Gastroesophageal sphincter (tissue), 4 donors: Measurements from ENCODE around the gene SLC25A48. TPM values are rescaled to one million over a fixed set of nuclear protein-coding genes. Genes with fewer than 3 reads are reported as not detected.

ENCODE experiments used
- ATAC-seq: fragments of 150-250 bp; one replicate; pipeline ENCODE4 v1.9.1; 2016; ENCODE audit warnings: mild to moderate bottlenecking, moderate library complexity
- H3K27ac ChIP-seq, 4 donors: fragments of 200-600 bp; sonication (generic) in 3 of 4; 1 replicate in 3 of 4; 2 replicates in 1 of 4; pipeline ENCODE4 v1.5.1; 2016 to 2019
- H3K27me3 ChIP-seq: fragments of 200-600 bp; sonication (generic); one replicate; pipeline ENCODE4 v1.5.1; 2019
- H3K36me3 ChIP-seq, 2 donors: fragments of 200-600 bp; sonication (generic); one replicate each; pipeline ENCODE4 v1.5.1; 2019; ENCODE audit warnings: control low read depth in 1 of 2
- H3K4me1 ChIP-seq, 3 donors: fragments of 200-600 bp; sonication (generic); 1 replicate in 2 of 3; 2 replicates in 1 of 3; pipeline ENCODE4 v1.5.1; 2016 to 2019; ENCODE audit warnings: control low read depth in 2 of 3
- H3K4me3 ChIP-seq, 2 donors: fragments of 200-600 bp; sonication (generic); one replicate each; pipeline ENCODE4 v1.5.1; 2019; ENCODE audit warnings: mild to moderate bottlenecking in 1 of 2, moderate library complexity in 1 of 2
- H3K9me3 ChIP-seq, 3 donors: fragments of 200-600 bp; sonication (generic); one replicate each; pipeline ENCODE4 v1.5.1; 2017 to 2019; ENCODE audit warnings: control low read depth in 2 of 3
- EP300 ChIP-seq: sonication (generic); formaldehyde crosslinking; IDR thresholded peaks from one replicate; pipeline ENCODE4 v1.6.1; 2017; ENCODE audit warnings: antibody characterized with exemption, mild to moderate bottlenecking
- POLR2A ChIP-seq, 2 donors: fragments of 450-650 bp; IDR thresholded peaks; one replicate each; pipeline ENCODE4 v1.6.1; 2017; ENCODE audit warnings: antibody characterized with exemption in 2 of 2, mild to moderate bottlenecking in 2 of 2, moderate library complexity in 1 of 2
- POLR2AphosphoS5 ChIP-seq: sonication (generic); formaldehyde crosslinking; IDR thresholded peaks from one replicate; pipeline ENCODE4 v1.6.1; 2017; ENCODE audit warnings: antibody characterized with exemption
- WGBS, 2 donors: methylation state at CpG; one replicate each; pipeline ENCODE4 v1.1.5; 2018; ENCODE audit warnings: low coverage in 1 of 2; 5-methylcytosine and 5-hydroxymethylcytosine counted together
- total RNA-seq, 4 donors: library from RNA; depleted of rRNA; stranded (reverse); fragments of >200 nt; gene quantifications; one replicate each; pipeline ENCODE4 v1.1.0, GENCODE V29; 2016
- TF ChIP-seq, protein P1 (sequence below), 4 experiments: fragments of 200-600 bp in 2 of 4; fragments of 450-650 bp in 2 of 4; sonication (generic) in 1 of 4; IDR thresholded peaks; one replicate each; pipeline ENCODE4 v1.5.1; 2017 to 2019; ENCODE audit warnings: antibody characterized with exemption in 4 of 4, mild to moderate bottlenecking in 2 of 4, moderate library complexity in 2 of 4

Gene SLC25A48
- total RNA-seq, 4 donors from 2014 or later = 0.27 TPM; not detected in 3

DNA sequence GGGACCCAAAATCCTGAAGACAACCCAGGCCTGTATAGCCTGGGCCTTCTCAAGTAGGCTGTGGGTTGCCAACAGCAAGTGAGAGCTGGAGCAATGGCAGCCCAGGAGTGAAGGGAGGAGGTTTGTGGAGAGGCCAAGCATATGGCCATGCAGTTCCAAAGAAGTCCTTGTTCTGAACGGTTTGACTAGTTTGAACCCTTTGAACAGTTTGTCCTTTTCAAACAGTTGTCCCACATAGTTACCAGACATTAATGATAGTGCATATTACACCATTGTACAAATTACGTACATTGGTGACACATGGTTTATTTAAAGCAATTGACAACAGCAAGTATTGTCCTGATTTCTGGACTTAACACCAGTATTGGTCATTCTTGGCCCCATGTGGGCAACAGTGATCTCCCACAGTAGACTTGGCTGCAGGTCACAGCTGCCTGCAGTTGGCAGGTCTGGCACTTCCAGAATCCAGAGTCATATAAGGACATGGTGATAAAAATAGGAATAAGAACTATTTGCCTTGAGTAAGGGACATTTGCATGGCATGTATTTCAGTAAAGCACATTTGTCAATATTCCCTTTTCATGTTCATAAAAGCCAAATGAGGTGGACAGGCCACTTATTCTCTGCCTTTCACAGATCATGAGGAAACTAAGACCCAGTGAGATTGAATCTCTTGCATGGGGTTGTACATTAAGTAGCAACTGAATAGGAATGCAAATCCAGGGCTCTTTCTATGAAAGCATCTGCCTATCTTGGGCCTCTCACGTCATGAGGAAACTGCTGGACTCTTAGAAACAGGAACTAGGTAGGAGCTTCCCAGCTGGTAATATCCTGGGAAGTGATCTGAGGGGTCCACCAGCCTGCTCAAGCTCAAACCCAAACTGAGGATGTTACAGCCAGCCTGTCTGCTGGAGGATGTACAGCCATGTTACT lies 30.3 kb downstream of the SLC25A48 start:
- Histone ChIP-seq H3K4me1 (no peaks in the 10 kb centered on the region), H3K27ac (no peak overlapping the region), H3K4me3 (no peak overlapping the region), H3K36me3 (no peaks in the 10 kb centered on the region), H3K27me3 (no peaks in the 10 kb centered on the region), H3K9me3 (peaks cover 0 to 4% (median 0%) of the 10 kb centered on the region in 3 donors)
- TF ChIP-seq POLR2AphosphoS5 (no peak), POLR2A (IDR thresholded peaks at IDR 0.05) (no peak), EP300 (no peak)
- no peak for ATAC-seq
- 67 to 75% methylated on average over 2 to 3 of the region's 3 CpGs for WGBS, 2 donors

DNA sequence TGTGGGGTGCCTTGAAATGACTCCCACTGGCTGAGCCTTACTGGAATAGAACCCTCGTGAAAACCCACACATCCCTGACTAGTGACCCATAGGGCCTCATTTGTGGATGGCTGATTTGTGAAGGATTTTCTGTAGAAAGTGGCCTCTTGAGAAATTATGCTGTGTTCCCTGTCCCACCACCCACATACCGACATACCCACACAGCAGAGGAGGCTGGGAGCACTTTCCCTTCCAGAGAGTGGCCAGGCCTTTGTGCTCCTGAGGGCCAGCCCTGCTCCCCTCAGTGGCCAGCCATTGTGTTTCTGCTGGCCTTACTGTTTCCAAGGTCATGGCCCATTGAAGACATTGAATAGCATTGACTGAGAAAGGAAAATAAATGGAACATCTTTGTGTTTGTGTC lies 31.6 kb downstream of the SLC25A48 start:
- ATAC-seq = no peak
- TF ChIP-seq, protein P1, sequence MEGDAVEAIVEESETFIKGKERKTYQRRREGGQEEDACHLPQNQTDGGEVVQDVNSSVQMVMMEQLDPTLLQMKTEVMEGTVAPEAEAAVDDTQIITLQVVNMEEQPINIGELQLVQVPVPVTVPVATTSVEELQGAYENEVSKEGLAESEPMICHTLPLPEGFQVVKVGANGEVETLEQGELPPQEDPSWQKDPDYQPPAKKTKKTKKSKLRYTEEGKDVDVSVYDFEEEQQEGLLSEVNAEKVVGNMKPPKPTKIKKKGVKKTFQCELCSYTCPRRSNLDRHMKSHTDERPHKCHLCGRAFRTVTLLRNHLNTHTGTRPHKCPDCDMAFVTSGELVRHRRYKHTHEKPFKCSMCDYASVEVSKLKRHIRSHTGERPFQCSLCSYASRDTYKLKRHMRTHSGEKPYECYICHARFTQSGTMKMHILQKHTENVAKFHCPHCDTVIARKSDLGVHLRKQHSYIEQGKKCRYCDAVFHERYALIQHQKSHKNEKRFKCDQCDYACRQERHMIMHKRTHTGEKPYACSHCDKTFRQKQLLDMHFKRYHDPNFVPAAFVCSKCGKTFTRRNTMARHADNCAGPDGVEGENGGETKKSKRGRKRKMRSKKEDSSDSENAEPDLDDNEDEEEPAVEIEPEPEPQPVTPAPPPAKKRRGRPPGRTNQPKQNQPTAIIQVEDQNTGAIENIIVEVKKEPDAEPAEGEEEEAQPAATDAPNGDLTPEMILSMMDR (IDR thresholded peaks at IDR 0.05) = no peak
- TF ChIP-seq POLR2AphosphoS5 (no peak), EP300 (no peak), POLR2A (IDR thresholded peaks at IDR 0.05) (no peak)
- Histone ChIP-seq H3K4me1 (no peaks in the 10 kb centered on the region), H3K4me3 (no peak overlapping the region), H3K9me3 (peaks cover 0 to 4% (median 0%) of the 10 kb centered on the region in 3 donors), H3K27me3 (no peaks in the 10 kb centered on the region), H3K27ac (no peak overlapping the region), H3K36me3 (no peaks in the 10 kb centered on the region)
- 71 to 83% methylated on average over 1 to 2 of the region's 2 CpGs for WGBS, 2 donors

- ATAC-seq = no peak
- Histone ChIP-seq H3K36me3 (no peaks in the 10 kb centered on the region), H3K27me3 (no peaks in the 10 kb centered on the region), H3K4me3 (no peak overlapping the region), H3K4me1 (no peaks in the 10 kb centered on the region), H3K9me3 (peaks cover 0 to 4% (median 0%) of the 10 kb centered on the region in 3 donors), H3K27ac (no peak overlapping the region)
- TF ChIP-seq, protein P1 (IDR thresholded peaks at IDR 0.05) = no peak
- TF ChIP-seq POLR2AphosphoS5 (no peak), POLR2A (IDR thresholded peaks at IDR 0.05) (no peak), EP300 (no peak)
These were observed 33.1 kb downstream of the SLC25A48 start for GRCh38 chr5:135867599-135867998.

GRCh38 chr5:135868681-135869080 lies 34.2 kb downstream of the SLC25A48 start:
- H3K27ac ChIP-seq = no peak overlapping the region
- TF ChIP-seq POLR2A (IDR thresholded peaks at IDR 0.05) = no peak
- no peak for TF ChIP-seq POLR2AphosphoS5

DNA sequence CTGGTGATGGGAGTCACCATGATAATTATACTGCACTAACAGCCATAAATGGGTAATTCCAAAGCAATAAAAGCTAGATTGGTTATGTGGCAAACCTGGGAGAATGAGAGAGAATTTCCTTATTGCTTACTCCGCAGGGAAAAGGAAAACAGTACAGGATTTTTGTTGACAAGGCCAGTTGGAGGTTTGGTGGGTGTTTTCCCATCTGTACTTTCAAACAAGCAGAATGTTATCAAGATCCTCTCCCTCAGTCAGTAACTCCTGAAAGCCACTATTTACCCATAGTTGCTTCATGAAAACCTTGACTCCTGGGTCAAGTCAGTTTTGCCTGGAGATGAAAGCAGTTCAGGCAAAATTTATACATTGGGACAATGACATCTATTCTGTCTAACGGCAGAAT lies 34.8 kb downstream of the SLC25A48 start:
- Histone ChIP-seq H3K27ac (no peak overlapping the region), H3K9me3 (peaks cover 0 to 3% (median 0%) of the 10 kb centered on the region in 3 donors), H3K4me3 (no peak overlapping the region), H3K36me3 (no peaks in the 10 kb centered on the region), H3K4me1 (no peaks in the 10 kb centered on the region), H3K27me3 (no peaks in the 10 kb centered on the region)
- WGBS, 2 donors = 76 to 83% methylated on average over 1 of the region's 2 CpGs
- ATAC-seq = no peak
- TF ChIP-seq POLR2AphosphoS5 (no peak), EP300 (no peak), POLR2A (IDR thresholded peaks at IDR 0.05) (no peak)
- TF ChIP-seq, protein P1 (IDR thresholded peaks at IDR 0.05) = no peak

More at GRCh38 chr5:135868681-135869080, 34.2 kb downstream of the SLC25A48 start:
- Histone ChIP-seq H3K36me3 (no peaks in the 10 kb centered on the region), H3K4me3 (no peak overlapping the region), H3K9me3 (peaks cover 0 to 4% (median 0%) of the 10 kb centered on the region in 3 donors), H3K4me1 (no peaks in the 10 kb centered on the region), H3K27me3 (no peaks in the 10 kb centered on the region)
- WGBS, 2 donors = 51 to 68% methylated on average over 2 of the region's 2 CpGs
- ATAC-seq = no peak

DNA sequence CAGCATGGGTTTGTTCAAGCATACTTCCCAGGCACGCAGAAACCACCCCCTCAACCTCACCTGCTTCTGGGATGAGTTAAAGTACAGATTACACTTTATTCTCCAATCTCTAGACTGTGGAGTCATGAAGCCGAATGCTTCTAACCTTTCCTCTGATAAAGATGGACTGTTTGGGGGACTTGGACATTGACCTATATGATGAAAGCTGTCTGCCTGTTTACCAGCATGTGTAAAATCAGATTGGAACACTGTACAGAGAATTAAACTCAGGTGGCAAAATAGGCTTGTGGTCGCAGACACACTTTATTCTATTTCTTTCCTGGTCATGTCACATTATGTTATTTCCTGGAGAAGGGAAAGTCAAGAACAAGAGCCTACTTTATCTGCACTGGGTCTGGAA lies 35.5 kb downstream of the SLC25A48 start:
- 67 to 90% methylated on average over 1 to 3 of the region's 3 CpGs for WGBS, 2 donors
- no peaks in the 10 kb centered on the region for H3K27me3 ChIP-seq
- ATAC-seq = no peak

More for the DNA sequence above, 35.5 kb downstream of the SLC25A48 start:
- Histone ChIP-seq H3K4me3 (no peak overlapping the region), H3K4me1 (no peaks in the 10 kb centered on the region), H3K36me3 (no peaks in the 10 kb centered on the region), H3K27ac (no peak overlapping the region), H3K9me3 (no peaks in the 10 kb centered on the region)
- TF ChIP-seq POLR2AphosphoS5 (no peak), EP300 (no peak), POLR2A (IDR thresholded peaks at IDR 0.05) (no peak)
- TF ChIP-seq, protein P1 (IDR thresholded peaks at IDR 0.05) = no peak
